HEK293T (cell line): ENCODE results near the gene HOXC6.

Experiments used
- CTCF ChIA-PET: fragments of 350-600 bp; formaldehyde crosslinking; extraction: SDS; loops from one replicate; lab custom pipeline; 2021; ENCODE audit warnings: antibody characterized with exemption, inconsistent platforms; lab: Yijun Ruan, JAX
- POLR2A ChIA-PET: fragments of 350-600 bp; formaldehyde crosslinking; extraction: SDS; loops from one replicate; lab custom pipeline; 2020; ENCODE audit warnings: antibody characterized with exemption, inconsistent platforms; lab: Yijun Ruan, JAX
- DNase-seq: peaks from one replicate; pipeline ENCODE4 v3.0.0; 2012; ENCODE audit warnings: mixed read lengths; ENCODE audit errors: extremely low spot score
- ARNT ChIP-seq: fragments of 450-650 bp; IDR thresholded peaks from 2 replicates; pipeline ENCODE4 v1.6.1; 2017; ENCODE audit warnings: mild to moderate bottlenecking
- BHLHE40 ChIP-seq: fragments of 450-650 bp; IDR thresholded peaks from 2 replicates; pipeline ENCODE4 v1.6.1; 2016; ENCODE audit warnings: mild to moderate bottlenecking, moderate library complexity, borderline replicate concordance
- CTBP1 ChIP-seq: fragments of 450-650 bp; IDR thresholded peaks from 2 replicates; pipeline ENCODE4 v1.6.1; 2016; ENCODE audit warnings: borderline replicate concordance
- ELF4 ChIP-seq: fragments of 450-650 bp; IDR thresholded peaks from 2 replicates; pipeline ENCODE4 v1.6.1; 2017; ENCODE audit warnings: antibody characterized with exemption
- FOXA1 ChIP-seq: fragments of 450-650 bp; IDR thresholded peaks from 2 replicates; pipeline ENCODE4 v1.6.1; 2016; ENCODE audit warnings: mild to moderate bottlenecking
- FOXK2 ChIP-seq: fragments of 450-650 bp; IDR thresholded peaks from 2 replicates; pipeline ENCODE4 v1.6.1; 2016; ENCODE audit warnings: mild to moderate bottlenecking
- FOXM1 ChIP-seq: fragments of 450-650 bp; IDR thresholded peaks from 2 replicates; pipeline ENCODE4 v1.6.1; 2017; ENCODE audit warnings: mild to moderate bottlenecking, borderline replicate concordance
- HDGF ChIP-seq: fragments of 450-650 bp; IDR thresholded peaks from 2 replicates; pipeline ENCODE4 v1.6.1; 2017; ENCODE audit warnings: antibody characterized with exemption, borderline replicate concordance
- L3MBTL2 ChIP-seq: fragments of 450-650 bp; conservative IDR thresholded peaks from 2 replicates; pipeline ENCODE4 v1.6.1; 2016; ENCODE audit warnings: mild to moderate bottlenecking
- LEF1 ChIP-seq: fragments of 450-650 bp; IDR thresholded peaks from 2 replicates; pipeline ENCODE4 v1.6.1; 2017; ENCODE audit warnings: mild to moderate bottlenecking, borderline replicate concordance
- NFRKB ChIP-seq: fragments of 450-650 bp; IDR thresholded peaks from 2 replicates; pipeline ENCODE4 v1.6.1; 2016; ENCODE audit warnings: mild to moderate bottlenecking, moderate library complexity
- SP1 ChIP-seq: fragments of 450-650 bp; IDR thresholded peaks from 2 replicates; pipeline ENCODE4 v1.6.1; 2017
- SUZ12 ChIP-seq: fragments of 450-650 bp; IDR thresholded peaks from 2 replicates; pipeline ENCODE4 v1.6.1; 2016; ENCODE audit warnings: mild to moderate bottlenecking
- TARDBP ChIP-seq: fragments of 450-650 bp; IDR thresholded peaks from 2 replicates; pipeline ENCODE4 v1.6.1; 2016
- ZNF384 ChIP-seq: fragments of 450-650 bp; IDR thresholded peaks from 2 replicates; pipeline ENCODE4 v1.6.1; 2016
- TF ChIP-seq, protein P1 (sequence below): fragments of 450-650 bp; IDR thresholded peaks from 2 replicates; pipeline ENCODE4 v1.6.1; 2016

Gene HOXC6

DNA sequence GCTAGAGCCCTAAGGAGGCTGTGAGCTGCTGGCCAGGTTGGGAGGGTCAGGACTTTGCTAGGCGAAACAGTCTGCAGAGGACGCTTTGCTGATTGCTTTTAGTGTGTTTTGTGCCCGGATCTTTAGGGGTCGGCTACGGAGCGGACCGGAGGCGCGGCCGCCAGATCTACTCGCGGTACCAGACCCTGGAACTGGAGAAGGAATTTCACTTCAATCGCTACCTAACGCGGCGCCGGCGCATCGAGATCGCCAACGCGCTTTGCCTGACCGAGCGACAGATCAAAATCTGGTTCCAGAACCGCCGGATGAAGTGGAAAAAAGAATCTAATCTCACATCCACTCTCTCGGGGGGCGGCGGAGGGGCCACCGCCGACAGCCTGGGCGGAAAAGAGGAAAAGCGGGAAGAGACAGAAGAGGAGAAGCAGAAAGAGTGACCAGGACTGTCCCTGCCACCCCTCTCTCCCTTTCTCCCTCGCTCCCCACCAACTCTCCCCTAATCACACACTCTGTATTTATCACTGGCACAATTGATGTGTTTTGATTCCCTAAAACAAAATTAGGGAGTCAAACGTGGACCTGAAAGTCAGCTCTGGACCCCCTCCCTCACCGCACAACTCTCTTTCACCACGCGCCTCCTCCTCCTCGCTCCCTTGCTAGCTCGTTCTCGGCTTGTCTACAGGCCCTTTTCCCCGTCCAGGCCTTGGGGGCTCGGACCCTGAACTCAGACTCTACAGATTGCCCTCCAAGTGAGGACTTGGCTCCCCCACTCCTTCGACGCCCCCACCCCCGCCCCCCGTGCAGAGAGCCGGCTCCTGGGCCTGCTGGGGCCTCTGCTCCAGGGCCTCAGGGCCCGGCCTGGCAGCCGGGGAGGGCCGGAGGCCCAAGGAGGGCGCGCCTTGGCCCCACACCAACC is 1.5 kb downstream of the HOXC6 start:
- TF ChIP-seq ARNT, result no peak
- no peak for TF ChIP-seq CTBP1
- no peak for TF ChIP-seq SP1
- TF ChIP-seq, protein P1, sequence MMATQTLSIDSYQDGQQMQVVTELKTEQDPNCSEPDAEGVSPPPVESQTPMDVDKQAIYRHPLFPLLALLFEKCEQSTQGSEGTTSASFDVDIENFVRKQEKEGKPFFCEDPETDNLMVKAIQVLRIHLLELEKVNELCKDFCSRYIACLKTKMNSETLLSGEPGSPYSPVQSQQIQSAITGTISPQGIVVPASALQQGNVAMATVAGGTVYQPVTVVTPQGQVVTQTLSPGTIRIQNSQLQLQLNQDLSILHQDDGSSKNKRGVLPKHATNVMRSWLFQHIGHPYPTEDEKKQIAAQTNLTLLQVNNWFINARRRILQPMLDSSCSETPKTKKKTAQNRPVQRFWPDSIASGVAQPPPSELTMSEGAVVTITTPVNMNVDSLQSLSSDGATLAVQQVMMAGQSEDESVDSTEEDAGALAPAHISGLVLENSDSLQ, result no peak
- no peak for TF ChIP-seq ZNF384
- TF ChIP-seq FOXK2, result no peak
- TF ChIP-seq FOXA1, result no peak
- no peak for TF ChIP-seq LEF1
- TF ChIP-seq SUZ12, result no peak
- no peak for TF ChIP-seq FOXM1
- CTCF ChIA-PET, result interaction anchor here (1.1 to 1.4 kb wide), 4 partner anchors 42 to 109 kb away, joined by 3 to 4 read pairs (median 4); no protein-coding TSS in a partner anchor
- POLR2A ChIA-PET, result interaction anchor here (1.3 kb wide), 1 partner anchor 30 kb away, joined by 3 read pairs; the partner anchor contains the start of gene HOXC9
- no peak for DNase-seq

- ChIA-PET POLR2A (interaction anchor here (1.4 kb wide), 1 partner anchor 24 kb away, joined by 5 read pairs; the partner anchor contains the start of gene HOXC4), CTCF (interaction anchor here (1.2 kb wide), 1 partner anchor 171 kb away, joined by 5 read pairs; no protein-coding TSS in a partner anchor)
- TF ChIP-seq NFRKB (no peak), HDGF (no peak), L3MBTL2 (no peak), CTBP1 (no peak), FOXA1 (no peak), ELF4 (no peak), LEF1 (no peak), SUZ12 (no peak), ARNT (no peak), BHLHE40 (no peak), SP1 (no peak), FOXK2 (no peak), FOXM1 (no peak), ZNF384 (no peak), TARDBP (no peak)
- TF ChIP-seq, protein P1, result no peak
- DNase-seq, result no peak
Observed at GRCh38 chr12:54030442-54030801, 2.2 kb downstream of the HOXC6 start.

DNA sequence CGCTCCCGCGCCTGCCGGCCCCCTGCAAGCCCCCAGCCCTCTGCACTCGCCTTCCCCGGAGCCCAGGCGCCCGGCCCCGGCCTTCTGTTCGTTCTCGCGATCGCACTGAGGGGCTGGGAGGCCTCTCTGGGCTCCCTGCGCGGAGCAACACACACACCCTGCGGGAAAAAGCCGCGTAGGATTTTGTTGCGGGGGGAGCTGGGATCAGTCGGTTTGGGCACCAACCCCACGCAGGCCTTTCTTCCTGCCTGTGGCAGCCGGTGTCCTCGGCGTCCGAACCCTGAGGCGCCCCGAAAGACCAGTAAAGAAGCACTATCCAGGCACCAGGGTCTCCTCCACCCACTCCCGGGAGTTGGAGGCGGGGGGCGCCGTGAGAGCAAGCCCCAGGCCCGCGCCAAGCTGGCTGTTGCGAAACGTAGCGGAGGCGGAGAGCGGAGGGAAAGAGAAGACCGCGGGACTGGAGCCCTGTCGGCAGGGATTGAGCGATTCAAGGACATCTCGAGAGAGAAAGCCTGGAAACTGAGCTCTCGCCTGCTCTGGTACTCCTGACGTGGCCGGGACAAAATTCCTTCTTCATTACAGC is 2.7 kb downstream of the HOXC6 start:
- ChIA-PET POLR2A (interaction anchor here (1.4 kb wide), 1 partner anchor 23 kb away, joined by 5 read pairs; the partner anchor contains the start of gene HOXC4), CTCF (interaction anchor here (0.6 to 2.7 kb wide), 10 partner anchors 8 to 170 kb away, joined by 3 to 26 read pairs (median 5); partner anchors contain the start of gene HOXC10)
- no peak for TF ChIP-seq NFRKB
- no peak for TF ChIP-seq FOXM1
- TF ChIP-seq HDGF, result no peak
- TF ChIP-seq, protein P1, result no peak
- TF ChIP-seq FOXA1, result no peak
- no peak for TF ChIP-seq TARDBP
- TF ChIP-seq CTBP1, result no peak
- no peak for TF ChIP-seq SUZ12
- TF ChIP-seq LEF1, result no peak
- DNase-seq, result no peak

GRCh38 chr12:54031480-54031879 is 3.2 kb downstream of the HOXC6 start:
- ChIA-PET POLR2A (interaction anchor here (0.9 to 1.4 kb wide), 2 partner anchors 23 to 25 kb away, joined by 3 to 5 read pairs; partner anchors contain the start of gene HOXC4), CTCF (interaction anchor here (0.6 to 2.7 kb wide), 16 partner anchors 8 to 170 kb away, joined by 3 to 26 read pairs (median 5); partner anchors contain the start of genes HOXC10 and HOXC9)
- no peak for DNase-seq
- no peak for TF ChIP-seq HDGF
- TF ChIP-seq NFRKB, result no peak
- TF ChIP-seq ARNT, result no peak
- TF ChIP-seq CTBP1, result no peak

DNA sequence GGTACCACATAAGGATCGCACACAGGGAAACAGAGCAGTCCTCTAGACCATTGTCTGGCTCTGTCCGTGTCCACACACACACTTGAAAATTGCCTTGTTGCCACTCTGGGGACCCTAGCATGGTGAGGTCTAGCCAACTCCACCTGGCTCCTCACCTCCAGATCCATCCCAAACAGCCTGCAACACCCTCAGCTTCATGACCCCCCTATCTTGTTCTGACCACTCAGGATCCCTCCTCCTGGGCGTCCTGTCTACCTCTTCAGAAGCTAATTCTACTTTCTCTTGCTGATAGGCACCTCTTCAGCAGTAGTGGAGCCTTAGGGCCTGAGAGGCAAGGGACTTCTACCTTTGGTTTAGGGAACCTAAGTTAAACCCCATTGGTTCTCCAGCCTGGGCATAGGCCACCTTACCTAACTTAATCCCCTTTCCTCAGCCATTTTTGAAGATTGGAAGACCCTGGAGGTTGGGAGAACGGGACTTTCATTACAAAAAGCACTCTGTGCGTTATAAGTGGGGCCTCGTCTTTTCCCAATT is 3.9 kb downstream of the HOXC6 start:
- TF ChIP-seq CTBP1 (no peak), SP1 (no peak), FOXM1 (no peak), ELF4 (no peak), TARDBP (no peak), LEF1 (no peak), FOXA1 (no peak), FOXK2 (no peak), BHLHE40 (no peak), L3MBTL2 (no peak), ZNF384 (no peak), NFRKB (no peak), ARNT (no peak), HDGF (no peak)
- TF ChIP-seq, protein P1, result no peak
- POLR2A ChIA-PET, result interaction anchor here (0.9 to 1.8 kb wide), 8 partner anchors 15 to 157 kb away, joined by 3 to 8 read pairs (median 4); partner anchors contain the start of genes HOXC4, HOXC8 and SMUG1
- no peak for DNase-seq
- CTCF ChIA-PET, result interaction anchor here (0.6 to 2.7 kb wide), 22 partner anchors 11 to 226 kb away, joined by 3 to 26 read pairs (median 5); partner anchors contain the start of genes HOXC10, HOXC8 and HOXC9
